MCF 10A (cell line): Measurements from ENCODE around the gene GTPBP1. TPM values are rescaled to one million over a fixed set of nuclear protein-coding genes. Genes with fewer than 3 reads are reported as not detected.

Experiments
- BruUV-seq: library from RNA; stranded (reverse); fragments of 400-500 nt; replicated peaks from 2 replicates; lab custom pipeline; 2021; lab: Mats Ljungman, UMichigan
- CTCF ChIA-PET: fragments of 300-600 bp; sonication (Branson Sonifier 250); formaldehyde crosslinking; extraction: SDS; loops from one replicate; lab custom pipeline; 2021; ENCODE audit warnings: antibody characterized with exemption, inconsistent platforms; lab: Yijun Ruan, JAX
- POLR2A ChIA-PET: fragments of 300-600, 350-650 bp; sonication (Branson Sonifier 250); formaldehyde crosslinking; extraction: SDS; loops from one replicate; lab custom pipeline; 2020; ENCODE audit warnings: antibody characterized with exemption, inconsistent platforms; lab: Yijun Ruan, JAX
- DNase-seq: peaks from one replicate; pipeline ENCODE4 v3.0.0-alpha.2; 2018; ENCODE audit not compliant: unreplicated experiment
- H3K27ac Mint-ChIP-seq: one replicate; pipeline ENCODE4 v1.8.0; 2022; ENCODE audit warnings: mild to moderate bottlenecking, low read depth, mixed read lengths; ENCODE audit not compliant: unreplicated experiment
- H3K27me3 Mint-ChIP-seq: one replicate; pipeline ENCODE4 v1.8.0; 2022; ENCODE audit warnings: mixed read lengths; ENCODE audit not compliant: insufficient read depth, unreplicated experiment
- H3K36me3 Mint-ChIP-seq: one replicate; pipeline ENCODE4 v1.8.0; 2022; ENCODE audit warnings: mild to moderate bottlenecking, moderate library complexity, mixed read lengths; ENCODE audit not compliant: insufficient read depth, unreplicated experiment
- H3K4me1 Mint-ChIP-seq: one replicate; pipeline ENCODE4 v1.8.0; 2022; ENCODE audit warnings: mixed read lengths; ENCODE audit not compliant: insufficient read depth, unreplicated experiment
- H3K4me3 Mint-ChIP-seq: one replicate; pipeline ENCODE4 v1.8.0; 2022; ENCODE audit warnings: mild to moderate bottlenecking, moderate library complexity, mixed read lengths; ENCODE audit not compliant: unreplicated experiment
- H3K9me3 Mint-ChIP-seq: one replicate; pipeline ENCODE4 v1.8.0; 2022; ENCODE audit warnings: mixed read lengths; ENCODE audit not compliant: unreplicated experiment
- intact Hi-C: fragments of 100-400 bp; cut with micrococcal nuclease; formaldehyde crosslinking; loops from 2 replicates; pipeline ENCODE4 v1.14.1; 2022
- total RNA-seq: library from RNA; stranded (reverse); gene quantifications from 2 replicates; pipeline ENCODE4 v1.2.3, GENCODE V29; 2022
- TF ChIP-seq, protein P1 (sequence below): fragments of 200-600 bp; IDR thresholded peaks from one replicate; pipeline ENCODE4 v1.8.0; 2022; ENCODE audit warnings: antibody characterized with exemption, mild to moderate bottlenecking; ENCODE audit not compliant: unreplicated experiment

Gene GTPBP1
- total RNA-seq, 1 experiment from 2014 or later = 62.5 TPM

DNA sequence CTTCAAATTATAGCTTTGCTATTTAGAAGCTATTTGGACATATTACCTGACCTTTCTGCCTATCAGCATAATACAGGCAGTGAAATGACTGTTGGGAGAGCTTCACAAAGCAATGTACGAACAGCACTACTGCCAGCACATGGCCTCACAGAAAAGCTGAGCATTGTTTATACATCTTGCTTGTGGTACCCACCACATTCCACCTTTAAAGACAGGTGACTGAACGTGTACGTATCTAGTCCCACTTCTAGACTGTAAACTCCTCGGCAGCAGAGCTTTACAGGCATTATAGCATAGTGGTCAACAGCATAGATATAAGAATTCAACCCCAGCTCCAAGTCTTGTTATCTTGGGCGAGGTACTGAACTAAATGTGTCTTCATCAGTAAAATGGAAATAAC is 6.6 kb upstream of the GTPBP1 start:
- DNase-seq = no peak
- intact Hi-C loops = no loop called here
- ChIA-PET CTCF (interaction anchor here (0.5 to 4.9 kb wide), 4 partner anchors 10 to 1225 kb away, joined by 3 to 40 read pairs (median 4); partner anchors contain the start of gene TOMM22), POLR2A (interaction anchor here (0.6 to 8.7 kb wide), 26 partner anchors 7 to 821 kb away, joined by 3 to 223 read pairs (median 4); partner anchors contain the start of genes ATF4, CBY1, FAM227A and GTPBP1)
- Mint-ChIP-seq H3K36me3 (peaks cover 21% of the 10 kb centered on the region), H3K27ac (peak overlapping the region; percentile 85), H3K4me3 (peak overlapping the region; percentile 79), H3K4me1 (peaks cover 25% of the 10 kb centered on the region), H3K27me3 (no peaks in the 10 kb centered on the region), H3K9me3 (no peaks in the 10 kb centered on the region)
- TF ChIP-seq, protein P1, sequence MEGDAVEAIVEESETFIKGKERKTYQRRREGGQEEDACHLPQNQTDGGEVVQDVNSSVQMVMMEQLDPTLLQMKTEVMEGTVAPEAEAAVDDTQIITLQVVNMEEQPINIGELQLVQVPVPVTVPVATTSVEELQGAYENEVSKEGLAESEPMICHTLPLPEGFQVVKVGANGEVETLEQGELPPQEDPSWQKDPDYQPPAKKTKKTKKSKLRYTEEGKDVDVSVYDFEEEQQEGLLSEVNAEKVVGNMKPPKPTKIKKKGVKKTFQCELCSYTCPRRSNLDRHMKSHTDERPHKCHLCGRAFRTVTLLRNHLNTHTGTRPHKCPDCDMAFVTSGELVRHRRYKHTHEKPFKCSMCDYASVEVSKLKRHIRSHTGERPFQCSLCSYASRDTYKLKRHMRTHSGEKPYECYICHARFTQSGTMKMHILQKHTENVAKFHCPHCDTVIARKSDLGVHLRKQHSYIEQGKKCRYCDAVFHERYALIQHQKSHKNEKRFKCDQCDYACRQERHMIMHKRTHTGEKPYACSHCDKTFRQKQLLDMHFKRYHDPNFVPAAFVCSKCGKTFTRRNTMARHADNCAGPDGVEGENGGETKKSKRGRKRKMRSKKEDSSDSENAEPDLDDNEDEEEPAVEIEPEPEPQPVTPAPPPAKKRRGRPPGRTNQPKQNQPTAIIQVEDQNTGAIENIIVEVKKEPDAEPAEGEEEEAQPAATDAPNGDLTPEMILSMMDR = no peak
- BruUV-seq = no TSS peak

DNA sequence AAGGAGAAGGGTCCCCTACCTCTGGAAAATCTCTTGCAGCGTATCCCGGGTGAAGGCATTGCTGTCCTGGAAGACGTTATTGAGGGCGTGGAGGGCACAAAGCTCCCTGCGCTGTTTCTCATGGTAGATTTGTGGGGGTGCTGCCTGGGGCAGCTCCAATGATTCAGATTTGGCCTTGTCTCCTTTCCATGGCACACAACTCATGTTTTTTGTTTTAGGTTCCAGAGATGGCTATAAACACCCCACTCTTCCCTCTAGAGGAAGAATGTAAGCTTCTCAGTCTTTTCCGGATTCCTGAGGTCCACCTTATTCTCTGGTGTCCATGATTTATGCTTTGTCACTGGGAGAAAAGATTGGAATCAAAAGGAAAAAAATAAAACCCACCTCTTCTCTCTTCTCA is 6.0 kb upstream of the GTPBP1 start:
- peak overlapping the region; percentile 79 for H3K4me3 Mint-ChIP-seq
- TF ChIP-seq, protein P1 = no peak
- intact Hi-C loops = no loop called here
- no peak for DNase-seq
- no peaks in the 10 kb centered on the region for H3K27me3 Mint-ChIP-seq
- ChIA-PET CTCF (interaction anchor here (0.5 to 4.9 kb wide), 5 partner anchors 17 to 1226 kb away, joined by 3 to 40 read pairs (median 4); partner anchors contain the start of gene TOMM22), POLR2A (interaction anchor here (0.5 to 8.7 kb wide), 25 partner anchors 7 to 820 kb away, joined by 3 to 223 read pairs (median 4); partner anchors contain the start of genes ATF4, CBY1, FAM227A and GTPBP1)
- H3K4me1 Mint-ChIP-seq = peaks cover 25% of the 10 kb centered on the region
- peak overlapping the region; percentile 85 for H3K27ac Mint-ChIP-seq
- H3K36me3 Mint-ChIP-seq = peaks cover 14% of the 10 kb centered on the region
- H3K9me3 Mint-ChIP-seq = no peaks in the 10 kb centered on the region
- TSS peak; percentile 75 for BruUV-seq

DNA sequence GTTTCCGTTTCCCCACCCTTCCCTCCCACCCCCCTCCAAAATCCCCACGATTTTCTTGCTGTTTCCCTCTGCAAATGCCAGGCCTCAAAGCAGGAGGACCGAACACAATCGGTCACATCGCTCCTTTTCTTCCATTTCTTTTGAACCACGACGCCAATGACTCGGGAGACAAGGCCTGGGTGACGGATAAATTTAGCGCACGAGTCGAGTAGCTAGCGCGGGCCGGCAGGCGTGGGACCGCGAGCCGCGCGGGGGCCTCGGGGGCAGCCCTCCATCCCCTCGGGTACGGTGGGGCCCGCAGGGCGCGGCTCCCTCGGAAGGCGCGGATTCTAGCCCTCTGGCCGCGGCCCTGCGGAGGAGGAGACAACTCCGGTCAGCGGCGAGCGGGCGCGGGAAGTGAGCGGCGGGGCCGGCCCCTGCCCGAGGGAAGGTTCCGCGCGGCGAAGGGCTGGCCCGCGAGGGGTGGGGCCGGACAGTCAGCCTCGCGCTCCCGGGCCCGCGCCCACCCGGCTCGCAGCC is 5.4 kb upstream of the GTPBP1 start:
- BruUV-seq = no TSS peak
- CTCF ChIA-PET = interaction anchor here (0.5 to 4.9 kb wide), 4 partner anchors 17 to 333 kb away, joined by 3 to 40 read pairs (median 4); partner anchors contain the start of gene TOMM22
- H3K4me1 Mint-ChIP-seq = peaks cover 27% of the 10 kb centered on the region

More for the DNA sequence above, 5.4 kb upstream of the GTPBP1 start:
- H3K36me3 Mint-ChIP-seq = peaks cover 9% of the 10 kb centered on the region
- peak overlapping the region; percentile 79 for H3K4me3 Mint-ChIP-seq
- H3K27me3 Mint-ChIP-seq = no peaks in the 10 kb centered on the region
- POLR2A ChIA-PET = interaction anchor here (0.6 to 8.7 kb wide), 16 partner anchors 6 to 643 kb away, joined by 3 to 223 read pairs (median 5); partner anchors contain the start of genes CBY1, FAM227A, GTPBP1 and PICK1
- H3K9me3 Mint-ChIP-seq = no peaks in the 10 kb centered on the region
- intact Hi-C loops = no loop called here
- TF ChIP-seq, protein P1 = no peak
- peak overlapping the region; percentile 85 for H3K27ac Mint-ChIP-seq
- peak; percentile 70 for DNase-seq
